H1 (cell line): Measurements from ENCODE around the gene ZSCAN29. TPM values are rescaled to one million over a fixed set of nuclear protein-coding genes. Genes with fewer than 3 reads are reported as not detected.
A peak's percentile ranks its signal among the peaks of the same experiment; 100 is the strongest.

ENCODE experiments used
- CTCF ChIA-PET: fragments of 300-600 bp; sonication (Branson Sonifier 250); formaldehyde crosslinking; loops from one replicate; lab custom pipeline; 2021; ENCODE audit not compliant: partially characterized antibody; lab: Charles Lee
- POLR2A ChIA-PET: fragments of 300-600 bp; sonication (Branson Sonifier 250); formaldehyde crosslinking; loops from one replicate; lab custom pipeline; 2021; ENCODE audit warnings: inconsistent platforms; ENCODE audit not compliant: partially characterized antibody; lab: Charles Lee
- DNase-seq, 2 experiments: peaks; one replicate each; pipeline versions ENCODE4 v3.0.0 to v3.0.0-alpha.2; 2010 to 2022; ENCODE audit warnings: low spot score in 2 of 2, low read depth in 1 of 2, mixed read lengths in 1 of 2
- FAIRE-seq: peaks from 2 replicates; lab custom pipeline; 2011; peaks lifted over from hg19 to GRCh38; lab: Jason Lieb, UNC
- H2AFZ ChIP-seq: 2 replicates; pipeline ENCODE4 v1.8.1; 2012; ENCODE audit warnings: low read length, inconsistent platforms
- H2AK5ac ChIP-seq: 2 replicates; pipeline ENCODE4 v1.6.1; 2013; ENCODE audit warnings: low read depth, low read length
- H2BK120ac ChIP-seq: replicated peaks from 2 replicates; pipeline ENCODE3; 2013; ENCODE audit warnings: low read depth, low read length, inconsistent platforms
- H2BK12ac ChIP-seq: 2 replicates; pipeline ENCODE4 v1.6.1; 2013; ENCODE audit warnings: low read depth, low read length
- H2BK15ac ChIP-seq: 2 replicates; pipeline ENCODE4 v1.6.1; 2013; ENCODE audit warnings: low read length
- H2BK20ac ChIP-seq: 2 replicates; pipeline ENCODE4 v1.6.1; 2013; ENCODE audit warnings: low read length
- H2BK5ac ChIP-seq: 2 replicates; pipeline ENCODE4 v1.6.1; 2013; ENCODE audit warnings: low read depth, low read length
- H3K14ac ChIP-seq: 2 replicates; pipeline ENCODE4 v1.6.1; 2013; ENCODE audit warnings: inconsistent platforms; ENCODE audit not compliant: insufficient read length
- H3K18ac ChIP-seq: 2 replicates; pipeline ENCODE4 v1.6.1; 2013; ENCODE audit warnings: low read length; ENCODE audit errors: extremely low read depth
- H3K23ac ChIP-seq: 2 replicates; pipeline ENCODE4 v1.6.1; 2013; ENCODE audit warnings: inconsistent platforms; ENCODE audit not compliant: insufficient read length
- H3K23me2 ChIP-seq: 2 replicates; pipeline ENCODE4 v1.6.1; 2013; ENCODE audit warnings: low read depth, low read length
- H3K27ac ChIP-seq: 2 replicates; pipeline ENCODE4 v1.6.1; 2011; ENCODE audit warnings: low read depth, low read length, inconsistent platforms
- H3K27me3 ChIP-seq, 4 experiments: replicated peaks in 1 of 4; 1 replicate in 1 of 4; 2 replicates in 3 of 4; pipeline versions ENCODE4 v1.6.1 to v1.8.1; 2011 to 2013; ENCODE audit warnings: low read length in 3 of 4, mild to moderate bottlenecking in 3 of 4, inconsistent platforms in 2 of 4, mixed read lengths in 2 of 4, moderate library complexity in 1 of 4; ENCODE audit not compliant: control insufficient read depth in 3 of 4, insufficient read depth in 3 of 4; ENCODE audit errors: extremely low read depth in 1 of 4
- H3K36me3 ChIP-seq, 4 experiments: 2 replicates each; pipeline versions ENCODE4 v1.6.1 to v1.8.1; 2011 to 2013; ENCODE audit warnings: mild to moderate bottlenecking in 4 of 4, low read length in 3 of 4, moderate library complexity in 2 of 4, control low read depth in 1 of 4, inconsistent platforms in 1 of 4; ENCODE audit not compliant: insufficient read depth in 4 of 4, control insufficient read depth in 2 of 4
- H3K4ac ChIP-seq: replicated peaks from 2 replicates; pipeline ENCODE3; 2013; ENCODE audit warnings: low read length, low read depth, mixed read lengths, inconsistent platforms; ENCODE audit not compliant: insufficient read length
- H3K4me1 ChIP-seq, 4 experiments: replicated peaks in 1 of 4; 1 replicate in 1 of 4; 2 replicates in 3 of 4; pipeline versions ENCODE4 v1.6.1 to v1.8.1; 2011 to 2013; ENCODE audit warnings: low read length in 3 of 4, inconsistent platforms in 2 of 4, mixed read lengths in 1 of 4; ENCODE audit not compliant: insufficient read depth in 4 of 4, control insufficient read depth in 3 of 4
- H3K4me2 ChIP-seq, 2 experiments: 2 replicates each; pipeline versions ENCODE4 v1.6.1 to v1.8.1; 2011 to 2013; ENCODE audit warnings: low read depth in 2 of 2, low read length in 2 of 2, control low read depth in 1 of 2, inconsistent platforms in 1 of 2, mild to moderate bottlenecking in 1 of 2; ENCODE audit not compliant: insufficient read depth in 1 of 2
- H3K4me3 ChIP-seq, 4 experiments: fragments of 200-600, 300-600 bp in 1 of 4; sonication (generic), shearing (Covaris generic), sonication (Bioruptor Twin) in 1 of 4; 2 replicates each; pipeline versions ENCODE4 v1.5.1 to v1.8.1; 2011 to 2016; ENCODE audit warnings: low read length in 4 of 4, low read depth in 3 of 4, control low read depth in 2 of 4, inconsistent platforms in 2 of 4, mild to moderate bottlenecking in 2 of 4, mixed read lengths in 1 of 4, moderate library complexity in 1 of 4; ENCODE audit not compliant: insufficient read depth in 2 of 4; ENCODE audit errors: extremely low read depth in 1 of 4
- H3K56ac ChIP-seq: replicated peaks from 2 replicates; pipeline ENCODE3; 2013; ENCODE audit warnings: low read depth, mild to moderate bottlenecking, mixed read lengths, low read length, inconsistent platforms; ENCODE audit not compliant: insufficient read length
- H3K79me1 ChIP-seq: 2 replicates; pipeline ENCODE4 v1.6.1; 2013; ENCODE audit warnings: low read depth, low read length, control low read depth
- H3K79me2 ChIP-seq, 2 experiments: 2 replicates each; pipeline versions ENCODE4 v1.6.1 to v1.8.1; 2012 to 2013; ENCODE audit warnings: low read length in 2 of 2, mild to moderate bottlenecking in 2 of 2, inconsistent platforms in 1 of 2; ENCODE audit not compliant: insufficient read depth in 2 of 2, control insufficient read depth in 1 of 2
- H3K9ac ChIP-seq, 4 experiments: replicated peaks in 1 of 4; 1 replicate in 1 of 4; 2 replicates in 3 of 4; pipeline versions ENCODE4 v1.6.1 to v1.8.1; 2011 to 2013; ENCODE audit warnings: low read depth in 3 of 4, low read length in 3 of 4, control low read depth in 2 of 4, mild to moderate bottlenecking in 2 of 4, moderate library complexity in 2 of 4, inconsistent platforms in 1 of 4; ENCODE audit errors: extremely low read depth in 1 of 4
- H3K9me3 ChIP-seq, 2 experiments: 2 replicates each; pipeline versions ENCODE4 v1.6.1 to v1.8.1; 2012 to 2013; ENCODE audit warnings: mild to moderate bottlenecking in 2 of 2, moderate library complexity in 2 of 2, control low read depth in 1 of 2, inconsistent platforms in 1 of 2, low read depth in 1 of 2, low read length in 1 of 2, mixed read lengths in 1 of 2; ENCODE audit not compliant: insufficient read depth in 2 of 2
- H4K20me1 ChIP-seq, 2 experiments: replicated peaks in 1 of 2; 2 replicates each; pipeline versions ENCODE3 to v1.8.1; 2011 to 2013; ENCODE audit warnings: inconsistent platforms in 2 of 2, low read length in 2 of 2, mild to moderate bottlenecking in 1 of 2; ENCODE audit not compliant: insufficient read depth in 2 of 2, control insufficient read depth in 1 of 2
- H4K5ac ChIP-seq: 2 replicates; pipeline ENCODE4 v1.6.1; 2013; ENCODE audit warnings: low read length, low read depth, mixed read lengths, inconsistent platforms; ENCODE audit not compliant: insufficient read length
- H4K8ac ChIP-seq: 2 replicates; pipeline ENCODE4 v1.8.0; 2013; ENCODE audit warnings: mild to moderate bottlenecking, moderate library complexity, low read length, inconsistent platforms; ENCODE audit not compliant: insufficient read depth; ENCODE audit errors: extremely low read depth
- H4K91ac ChIP-seq: replicated peaks from 2 replicates; pipeline ENCODE3; 2013; ENCODE audit warnings: low read length, mixed read lengths, inconsistent platforms; ENCODE audit not compliant: insufficient read length
- POLR2AphosphoS5 ChIP-seq: IDR thresholded peaks from 2 replicates; pipeline ENCODE4 v1.6.1; 2011; ENCODE audit warnings: low read depth, low read length
- SIRT6 ChIP-seq: IDR thresholded peaks from one replicate; pipeline ENCODE4 v1.7.1; 2012; ENCODE audit warnings: low read length, inconsistent platforms
- WGBS, 2 experiments: shearing (Covaris generic) in 1 of 2; methylation state at CpG; one replicate each; pipeline versions ENCODE4 v1.1.6 to v1.1.7; 2013 to 2015; ENCODE audit warnings: low lambda C conversion rate in 2 of 2, mixed read lengths in 2 of 2, inconsistent platforms in 1 of 2, low coverage in 1 of 2, missing lambda C conversion rate in 1 of 2; ENCODE audit not compliant: insufficient replicate concordance in 2 of 2, insufficient coverage in 1 of 2, insufficient read length in 1 of 2; ENCODE audit errors: extremely low coverage in 1 of 2, missing lambda C conversion rate in 1 of 2; 5-methylcytosine and 5-hydroxymethylcytosine counted together
- polyA plus RNA-seq, 7 experiments: library from polyadenylated mRNA; depleted of rRNA in 3 of 7; stranded (reverse) in 5 of 7; unstranded in 2 of 7; fragments of >200 nt in 5 of 7; fragments of 200-250 nt in 2 of 7; gene quantifications; 1 replicate in 5 of 7; 2 replicates in 1 of 7; 4 replicates in 1 of 7; pipeline versions ENCODE4 v1.2.1 to v1.2.3, GENCODE V29; 2011 to 2013; ENCODE audit warnings: missing spikeins in 2 of 7, mixed read lengths in 2 of 7
- total RNA-seq: library from RNA; stranded (reverse); fragmentation: NEBNext Ultra II Directional; extraction: Animal tissue kit (Norgen Biotek cat#: 25700); gene quantifications from 2 replicates; pipeline ENCODE4 v1.2.1, GENCODE V29; 2021

ZSCAN29 gene
- total and polyA plus RNA-seq, 2 of the 8 experiments (the other 6 are each of a cell fraction or from before 2014, with no cell fraction given), result 6.4 to 41.3 TPM

DNA sequence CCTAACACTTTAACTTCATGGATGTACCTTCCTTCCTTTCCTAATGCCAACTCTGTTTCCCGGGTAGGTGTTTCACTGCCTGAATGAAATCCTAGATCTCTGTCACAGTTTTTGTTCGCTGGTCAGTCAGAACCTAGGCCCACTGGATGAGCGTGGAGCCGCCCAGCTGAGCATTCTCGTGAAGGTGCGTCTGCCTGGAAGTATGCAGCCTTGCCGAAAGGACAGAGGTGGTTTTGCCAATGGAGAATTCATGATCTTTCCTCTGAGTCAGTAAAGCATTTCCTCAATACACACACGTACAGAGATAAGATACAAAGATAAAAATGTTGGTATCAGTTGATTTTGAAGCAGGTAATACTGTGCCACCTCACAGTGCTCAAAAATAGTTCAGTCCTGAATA, 32.8 kb upstream of the ZSCAN29 start:
- H3K9me3 ChIP-seq, result no peaks in the 10 kb centered on the region
- WGBS, 2 experiments, result 90% methylated on average over 8 of the region's 8 CpGs; no CpG with 5 or more reads in 1 of the 2 experiments
- no peaks in the 10 kb centered on the region for H3K23me2 ChIP-seq
- no peak overlapping the region for H3K23ac ChIP-seq
- no peak for DNase-seq
- H3K9ac ChIP-seq, result no peak overlapping the region
- H3K14ac ChIP-seq, result no peak overlapping the region
- no peak overlapping the region for H4K8ac ChIP-seq
- H2BK120ac ChIP-seq, result no peak overlapping the region
- no peak overlapping the region for H3K4me2 ChIP-seq
- no peak overlapping the region for H3K18ac ChIP-seq
- H3K79me1 ChIP-seq, result no peaks in the 10 kb centered on the region; the same call in 1 of the 2 replicates
- H2BK20ac ChIP-seq, result no peak overlapping the region
- H2BK5ac ChIP-seq, result no peak overlapping the region
- H3K4me1 ChIP-seq, result no peaks in the 10 kb centered on the region
- POLR2A ChIA-PET, result no interaction called here
- H3K27me3 ChIP-seq, result no peaks in the 10 kb centered on the region
- FAIRE-seq, result no peak
- H4K91ac ChIP-seq, result no peak overlapping the region
- CTCF ChIA-PET, result interaction anchor here (0.7 to 1.5 kb wide), 3 partner anchors 27 to 32 kb away, joined by 3 to 6 read pairs (median 3); no protein-coding TSS in a partner anchor
- H3K4me3 ChIP-seq, result no peak overlapping the region
- H2AFZ ChIP-seq, result no peak overlapping the region
- H4K5ac ChIP-seq, result no peak overlapping the region
- no peak overlapping the region for H3K56ac ChIP-seq
- H3K36me3 ChIP-seq, result peaks cover 17 to 84% (median 63%) of the 10 kb centered on the region in 4 experiments
- no peak overlapping the region for H2BK15ac ChIP-seq
- H2AK5ac ChIP-seq, result no peak overlapping the region
- H3K79me2 ChIP-seq, result no peaks in the 10 kb centered on the region
- peaks cover 3 to 4% of the 10 kb centered on the region in 2 experiments for H4K20me1 ChIP-seq
- H2BK12ac ChIP-seq, result no peak overlapping the region
- no peak overlapping the region for H3K27ac ChIP-seq
- no peak overlapping the region for H3K4ac ChIP-seq
- TF ChIP-seq POLR2AphosphoS5 (0 out of 2 replicates have a peak, but pooled peaks have one; percentile 6), SIRT6 (no peak)
